Progenitor cell of endocrine pancreas (in vitro differentiated cells): ENCODE results near the gene PDS5A. TPM values are rescaled to one million over a fixed set of nuclear protein-coding genes. Genes with fewer than 3 reads are reported as not detected.
A peak's percentile ranks its signal among the peaks of the same experiment; 100 is the strongest.
"Not testable (repeated sequence)": the region's sequence is repeated elsewhere in the genome, so short reads cannot be mapped to it uniquely, and the experiment has no call there.

Experiments
- DNase-seq: peaks from one replicate; pipeline ENCODE4 v3.0.0; 2021; ENCODE audit warnings: low spot score; ENCODE audit not compliant: unreplicated experiment
- H3K27ac Mint-ChIP-seq: 2 replicates; pipeline ENCODE4 v1.8.0; 2021; ENCODE audit warnings: mild to moderate bottlenecking, moderate library complexity, mixed read lengths
- H3K27me3 Mint-ChIP-seq: 2 replicates; pipeline ENCODE4 v1.8.0; 2021; ENCODE audit warnings: mixed read lengths
- H3K36me3 Mint-ChIP-seq: 2 replicates; pipeline ENCODE4 v1.8.0; 2022; ENCODE audit warnings: mixed read lengths; ENCODE audit not compliant: insufficient read depth
- H3K4me1 Mint-ChIP-seq: 2 replicates; pipeline ENCODE4 v1.8.0; 2021; ENCODE audit warnings: low read depth, mixed read lengths
- H3K4me3 Mint-ChIP-seq: 2 replicates; pipeline ENCODE4 v1.8.0; 2021; ENCODE audit warnings: low read depth, mild to moderate bottlenecking, moderate library complexity, mixed read lengths
- H3K9me3 Mint-ChIP-seq: 2 replicates; pipeline ENCODE4 v1.8.0; 2021; ENCODE audit warnings: low read depth, mixed read lengths
- total RNA-seq: library from RNA; stranded (reverse); gene quantifications from 2 replicates; pipeline ENCODE4 v1.2.1, GENCODE V29; 2021
- TF ChIP-seq, protein P1 (sequence below): fragments of 200-600 bp; sonication (generic); IDR thresholded peaks from one replicate; pipeline ENCODE4 v1.5.0; 2021; ENCODE audit warnings: antibody characterized with exemption, mild to moderate bottlenecking; ENCODE audit not compliant: unreplicated experiment

PDS5A gene
- total RNA-seq, 1 donor from 2014 or later = 91.1 TPM

DNA sequence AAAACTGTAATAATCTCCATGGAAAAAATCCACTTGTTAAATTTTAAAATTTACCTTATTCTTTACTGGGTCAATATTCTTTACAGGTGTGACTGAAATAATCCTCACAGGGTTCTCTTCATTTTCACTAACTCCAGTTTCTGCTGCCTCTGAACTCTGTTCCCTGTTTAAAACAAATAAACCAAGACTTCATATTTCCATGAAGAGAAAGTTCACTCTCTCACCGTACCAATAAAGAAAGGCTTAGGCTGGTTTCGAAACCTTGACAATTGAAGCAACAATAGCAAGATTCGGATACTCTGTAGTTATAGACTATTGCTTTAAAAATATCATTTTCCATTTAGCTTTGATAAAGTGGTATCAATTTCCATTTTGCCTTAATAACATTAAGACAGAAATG, 135.8 kb downstream of the PDS5A start:
- TF ChIP-seq, protein P1, sequence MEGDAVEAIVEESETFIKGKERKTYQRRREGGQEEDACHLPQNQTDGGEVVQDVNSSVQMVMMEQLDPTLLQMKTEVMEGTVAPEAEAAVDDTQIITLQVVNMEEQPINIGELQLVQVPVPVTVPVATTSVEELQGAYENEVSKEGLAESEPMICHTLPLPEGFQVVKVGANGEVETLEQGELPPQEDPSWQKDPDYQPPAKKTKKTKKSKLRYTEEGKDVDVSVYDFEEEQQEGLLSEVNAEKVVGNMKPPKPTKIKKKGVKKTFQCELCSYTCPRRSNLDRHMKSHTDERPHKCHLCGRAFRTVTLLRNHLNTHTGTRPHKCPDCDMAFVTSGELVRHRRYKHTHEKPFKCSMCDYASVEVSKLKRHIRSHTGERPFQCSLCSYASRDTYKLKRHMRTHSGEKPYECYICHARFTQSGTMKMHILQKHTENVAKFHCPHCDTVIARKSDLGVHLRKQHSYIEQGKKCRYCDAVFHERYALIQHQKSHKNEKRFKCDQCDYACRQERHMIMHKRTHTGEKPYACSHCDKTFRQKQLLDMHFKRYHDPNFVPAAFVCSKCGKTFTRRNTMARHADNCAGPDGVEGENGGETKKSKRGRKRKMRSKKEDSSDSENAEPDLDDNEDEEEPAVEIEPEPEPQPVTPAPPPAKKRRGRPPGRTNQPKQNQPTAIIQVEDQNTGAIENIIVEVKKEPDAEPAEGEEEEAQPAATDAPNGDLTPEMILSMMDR = no peak
- no peaks in the 10 kb centered on the region for H3K9me3 Mint-ChIP-seq
- peaks cover 27% of the 10 kb centered on the region for H3K36me3 Mint-ChIP-seq
- H3K4me1 Mint-ChIP-seq = no peaks in the 10 kb centered on the region
- DNase-seq = no peak
- no peaks in the 10 kb centered on the region for H3K27me3 Mint-ChIP-seq
- no peak overlapping the region for H3K4me3 Mint-ChIP-seq
- no peak overlapping the region for H3K27ac Mint-ChIP-seq

DNA sequence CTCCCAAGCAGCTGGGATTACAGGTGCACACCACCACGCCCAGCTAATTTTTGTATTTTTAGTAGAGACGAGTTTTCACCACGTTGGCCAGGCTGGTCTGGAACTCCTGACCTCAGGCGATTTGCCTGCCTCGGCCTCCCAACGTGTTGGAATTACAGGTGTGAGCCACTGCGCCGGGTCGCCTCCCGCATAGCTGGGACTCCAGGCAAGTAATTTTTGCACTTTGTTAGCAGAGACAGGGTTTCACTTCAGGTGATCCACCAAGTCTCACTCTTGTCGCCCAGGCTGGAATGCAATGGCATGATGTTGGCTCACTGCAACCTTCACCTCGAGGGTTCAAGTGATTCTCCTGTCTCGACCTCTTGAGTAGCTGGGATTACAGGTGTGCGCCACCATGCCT, 137.2 kb downstream of the PDS5A start:
- peaks cover 36% of the 10 kb centered on the region for H3K36me3 Mint-ChIP-seq
- not testable (repeated sequence) for H3K9me3 Mint-ChIP-seq, DNase-seq, H3K27me3 Mint-ChIP-seq, H3K4me1 Mint-ChIP-seq, H3K4me3 Mint-ChIP-seq
- H3K27ac Mint-ChIP-seq = peak overlapping the region; percentile 29

- H3K36me3 Mint-ChIP-seq = peaks cover 41% of the 10 kb centered on the region
- H3K27ac Mint-ChIP-seq = no peak overlapping the region
- DNase-seq = no peak
- H3K4me1 Mint-ChIP-seq = no peaks in the 10 kb centered on the region
- H3K9me3 Mint-ChIP-seq = no peaks in the 10 kb centered on the region
- H3K27me3 Mint-ChIP-seq = no peaks in the 10 kb centered on the region
- TF ChIP-seq, protein P1 = no peak
- H3K4me3 Mint-ChIP-seq = no peak overlapping the region
These were observed 137.7 kb downstream of the PDS5A start for GRCh38 chr4:39840027-39840426.

DNA sequence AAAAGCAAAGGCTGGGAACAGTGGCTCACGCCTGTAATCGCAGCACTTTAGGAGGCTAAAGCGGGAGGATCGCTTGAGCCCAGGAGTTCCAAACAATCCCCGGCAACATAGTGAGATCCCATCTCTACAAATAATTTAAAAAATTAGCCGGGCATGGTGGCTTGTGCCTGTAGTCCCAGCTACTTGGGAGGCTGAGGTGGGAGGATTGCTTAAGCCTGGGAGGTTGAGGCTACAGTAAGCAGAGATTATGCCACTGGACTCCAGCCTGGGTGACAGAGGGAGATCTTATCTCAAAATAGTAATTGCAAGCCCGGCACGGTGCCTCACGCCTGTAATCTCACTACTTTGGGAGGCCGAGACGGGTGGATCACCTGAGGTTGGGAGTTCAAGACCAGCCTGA, 139.3 kb downstream of the PDS5A start:
- H3K27me3 Mint-ChIP-seq, H3K27ac Mint-ChIP-seq, H3K4me1 Mint-ChIP-seq, DNase-seq, H3K9me3 Mint-ChIP-seq, H3K4me3 Mint-ChIP-seq: not testable (repeated sequence)
- peaks cover 39% of the 10 kb centered on the region for H3K36me3 Mint-ChIP-seq

DNA sequence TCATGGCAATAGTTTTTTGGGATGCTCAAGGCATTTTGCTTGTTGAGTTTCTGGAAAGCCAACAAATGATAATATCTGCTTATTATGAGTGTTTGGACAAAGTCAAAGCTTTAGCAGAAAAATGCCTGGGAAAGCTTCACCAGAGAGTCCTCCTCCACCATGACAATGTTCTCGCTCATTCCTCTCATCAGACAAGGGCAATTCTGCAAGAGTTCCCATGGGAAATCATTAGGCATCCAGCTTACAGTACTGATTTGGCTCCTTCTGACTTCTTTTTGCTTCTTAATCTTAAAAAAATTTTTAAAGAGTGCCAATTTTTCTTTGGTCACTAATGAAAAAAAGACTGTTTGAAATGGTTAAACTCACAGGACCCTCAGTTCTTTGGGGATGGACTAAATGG, 143.4 kb downstream of the PDS5A start:
- Mint-ChIP-seq H3K4me1 (no peaks in the 10 kb centered on the region), H3K9me3 (no peaks in the 10 kb centered on the region), H3K27ac (no peak overlapping the region), H3K27me3 (no peaks in the 10 kb centered on the region), H3K4me3 (no peak overlapping the region), H3K36me3 (peaks cover 34% of the 10 kb centered on the region)
- TF ChIP-seq, protein P1 = no peak
- DNase-seq = no peak

GRCh38 chr4:39825741-39826231, 151.9 kb downstream of the PDS5A start:
- peaks cover 29% of the 10 kb centered on the region for H3K36me3 Mint-ChIP-seq
- no peaks in the 10 kb centered on the region for H3K27me3 Mint-ChIP-seq
- no peak overlapping the region for H3K27ac Mint-ChIP-seq
- H3K9me3 Mint-ChIP-seq = no peaks in the 10 kb centered on the region
- no peak for DNase-seq
- peaks cover 4% of the 10 kb centered on the region for H3K4me1 Mint-ChIP-seq
- TF ChIP-seq, protein P1 = no peak
- no peak overlapping the region for H3K4me3 Mint-ChIP-seq
